ENCODE measurements around the gene DAAM2.

The DAAM2 gene

DNA sequence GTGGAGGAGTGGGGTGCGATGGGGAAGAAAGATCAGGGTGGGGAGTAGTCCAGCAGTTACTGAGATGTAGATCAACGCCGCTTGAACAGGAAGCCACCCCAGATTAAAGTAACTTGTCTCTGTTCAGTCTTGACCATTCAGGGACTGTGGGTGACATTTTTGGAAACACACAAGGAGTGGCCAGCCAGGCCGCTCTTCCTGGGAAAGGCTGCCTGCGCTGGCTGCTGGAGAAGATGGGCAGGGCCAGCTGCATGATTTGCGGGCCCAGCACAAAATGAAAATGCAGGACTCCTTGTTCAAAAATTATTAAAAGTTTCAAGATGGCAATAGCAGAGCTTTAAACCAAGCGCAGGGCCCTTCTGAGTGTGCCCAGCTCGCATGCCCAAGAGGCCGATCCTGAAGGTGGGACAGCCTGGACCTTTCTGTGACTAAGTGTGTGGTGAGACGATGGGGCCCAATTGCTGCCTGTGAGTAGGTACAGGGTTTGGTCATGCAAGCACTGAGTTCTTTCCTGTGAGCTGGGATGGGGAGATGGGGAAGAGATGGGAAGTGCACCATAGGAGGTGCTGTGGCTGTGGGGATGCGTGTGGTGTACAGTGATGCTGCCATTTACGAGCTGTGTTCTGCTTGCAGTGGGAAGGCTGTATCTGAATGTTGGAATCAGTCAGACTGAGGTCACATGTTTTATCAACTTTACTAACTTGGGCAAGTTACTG is 51.3 kb downstream of the DAAM2 start:
- DNase-seq (ENCODE audit: low read depth in 2 of 3, low spot score in 1 of 3): no peak

DNA sequence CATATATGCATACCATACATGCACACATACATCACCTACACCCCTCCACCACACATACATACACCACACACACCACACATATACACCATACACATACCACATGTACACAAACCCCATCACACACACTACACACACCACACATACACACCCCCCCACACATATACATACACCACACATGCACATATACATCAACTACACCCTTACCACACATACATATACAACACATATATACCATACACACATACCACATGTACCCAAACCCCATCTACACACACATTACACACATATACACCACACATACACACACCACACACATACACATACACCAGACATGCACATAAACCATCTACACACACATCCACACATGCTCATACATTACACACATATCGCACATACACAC is 52.7 kb downstream of the DAAM2 start:
- DNase-seq (ENCODE audit: low read depth in 2 of 3, low spot score in 1 of 3): no peak

DNA sequence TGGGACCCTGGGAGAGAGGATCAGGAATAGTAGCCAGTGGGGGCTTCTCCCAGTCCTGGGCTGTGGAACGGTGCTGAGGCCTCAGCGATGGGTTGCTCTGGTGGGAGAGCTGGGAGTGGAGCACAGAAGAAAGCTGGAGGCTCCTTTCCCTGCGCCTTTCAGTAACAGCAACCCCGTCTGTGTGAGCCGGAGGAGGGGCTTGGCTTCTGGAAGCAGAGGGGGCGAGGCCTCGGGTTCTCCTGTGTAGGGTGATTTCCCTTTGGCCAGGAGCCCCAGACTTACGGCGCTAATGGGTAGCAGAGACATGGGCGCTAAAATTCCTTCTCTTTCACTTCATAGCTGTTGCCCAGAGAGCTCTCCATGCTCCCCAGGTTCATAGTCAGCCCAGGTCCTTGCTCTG is 55.0 kb downstream of the DAAM2 start:
- DNase-seq (ENCODE audit: low read depth in 2 of 3, low spot score in 1 of 3): no peak

DNA sequence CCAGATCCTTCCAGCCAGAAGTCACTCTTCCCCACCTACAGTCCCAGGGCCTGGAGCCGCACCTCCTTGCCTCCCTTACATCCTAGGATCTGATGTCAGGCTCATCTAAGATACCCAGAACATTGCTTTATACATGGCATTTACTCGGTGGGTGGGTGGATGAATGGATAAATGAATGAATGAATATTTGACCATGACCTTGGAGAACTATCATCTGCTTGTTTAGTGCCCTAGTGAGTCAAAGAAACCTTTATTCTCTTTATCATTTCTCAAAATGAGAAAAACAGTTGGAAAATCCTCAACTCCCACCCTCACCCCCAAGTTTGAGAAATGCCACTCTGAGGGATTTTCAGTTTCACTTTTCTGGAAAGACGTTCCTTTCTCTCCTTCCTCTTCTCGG is 56.0 kb downstream of the DAAM2 start:
- DNase-seq (ENCODE audit: low read depth in 2 of 3, low spot score in 1 of 3): no peak

DNA sequence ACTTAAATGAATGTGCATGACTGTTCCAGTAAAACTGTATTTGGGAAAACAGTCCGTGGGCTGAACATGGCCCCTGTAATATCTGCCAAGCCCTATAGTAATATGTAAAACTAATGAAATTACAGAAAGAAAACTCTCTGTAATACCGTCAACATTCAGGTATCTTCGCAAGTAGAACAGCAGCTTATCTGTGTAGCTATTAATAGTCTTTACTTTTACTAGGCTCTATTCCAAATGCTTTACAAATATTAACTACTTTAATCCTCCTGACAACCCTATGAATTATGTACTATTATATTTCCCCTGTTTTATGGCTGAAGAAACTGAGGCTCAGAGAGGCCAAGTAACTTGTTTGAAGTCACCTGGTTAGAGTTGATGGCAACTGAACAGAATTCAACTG is 57.1 kb downstream of the DAAM2 start:
- no peak for DNase-seq (ENCODE audit: low read depth in 2 of 3, low spot score in 1 of 3)

DNA sequence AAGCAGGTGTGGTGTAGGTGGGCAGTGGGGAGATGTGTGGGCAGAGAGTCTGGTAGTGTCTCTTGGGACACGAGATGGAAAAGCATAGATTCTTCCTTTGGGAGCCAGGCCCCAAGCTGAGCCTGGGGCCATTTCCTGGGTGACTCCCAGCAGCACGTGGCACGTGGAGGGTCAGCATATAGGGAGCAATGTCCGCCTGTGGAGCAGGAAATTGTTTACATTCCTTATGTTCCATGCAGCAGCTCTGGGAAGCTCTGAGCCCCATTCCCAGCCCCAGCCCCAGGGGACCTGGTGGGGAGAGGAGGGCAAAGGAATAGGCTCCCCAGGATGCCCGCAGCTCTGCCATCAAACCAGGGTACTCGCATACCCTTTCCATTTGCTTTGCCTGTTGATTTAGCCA is 57.6 kb downstream of the DAAM2 start:
- DNase-seq (ENCODE audit: low read depth in 2 of 3, low spot score in 1 of 3): no peak

DNA sequence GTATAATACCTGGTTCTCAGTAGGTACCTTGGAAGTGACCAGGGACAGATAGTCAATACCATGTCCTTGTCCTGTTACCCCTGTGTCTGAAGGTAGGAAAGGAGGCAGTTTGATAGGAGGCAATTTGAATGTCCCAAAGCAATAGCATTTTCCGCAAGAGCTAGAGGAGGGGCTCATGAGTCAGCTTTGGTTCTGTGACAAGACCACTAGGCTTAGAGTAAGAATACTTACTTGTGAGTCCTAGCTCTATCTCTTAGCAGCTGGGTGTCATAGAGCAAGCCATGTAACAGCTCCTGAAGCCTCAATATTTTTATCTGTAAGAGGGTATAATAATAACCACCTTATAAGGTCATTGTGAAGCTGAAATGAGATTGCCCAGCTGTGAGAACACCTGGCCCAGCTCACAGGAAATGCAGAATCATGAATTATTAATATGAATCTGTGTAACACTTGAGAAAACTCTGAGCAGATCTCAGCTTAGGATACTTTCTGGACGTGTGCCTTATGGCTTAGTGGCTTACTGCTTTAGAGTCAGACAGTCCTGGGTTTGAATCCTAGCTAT is 58.6 kb downstream of the DAAM2 start:
- DNase-seq (ENCODE audit: low read depth in 2 of 3, low spot score in 1 of 3): no peak

DNA sequence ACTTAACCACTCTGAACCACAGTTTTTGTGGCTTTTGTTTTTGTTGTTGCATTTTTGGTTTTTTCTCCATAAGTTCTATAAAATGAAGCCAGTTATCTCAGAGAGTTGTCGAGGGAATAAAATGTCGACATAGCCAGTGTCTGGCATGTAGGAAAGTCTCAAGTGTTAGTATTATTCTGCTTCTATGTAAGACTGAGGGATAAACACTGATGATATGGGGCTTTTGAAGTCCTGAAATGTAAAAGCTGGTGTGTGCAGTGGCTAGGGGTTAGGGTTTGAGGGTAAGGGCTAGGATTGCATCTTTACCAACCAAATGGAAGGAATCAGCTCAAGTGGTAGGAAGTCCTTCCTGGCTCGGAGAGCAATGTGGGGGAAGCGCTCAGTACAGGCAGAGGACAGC is 59.2 kb downstream of the DAAM2 start:
- DNase-seq (ENCODE audit: low read depth in 2 of 3, low spot score in 1 of 3): no peak

DNA sequence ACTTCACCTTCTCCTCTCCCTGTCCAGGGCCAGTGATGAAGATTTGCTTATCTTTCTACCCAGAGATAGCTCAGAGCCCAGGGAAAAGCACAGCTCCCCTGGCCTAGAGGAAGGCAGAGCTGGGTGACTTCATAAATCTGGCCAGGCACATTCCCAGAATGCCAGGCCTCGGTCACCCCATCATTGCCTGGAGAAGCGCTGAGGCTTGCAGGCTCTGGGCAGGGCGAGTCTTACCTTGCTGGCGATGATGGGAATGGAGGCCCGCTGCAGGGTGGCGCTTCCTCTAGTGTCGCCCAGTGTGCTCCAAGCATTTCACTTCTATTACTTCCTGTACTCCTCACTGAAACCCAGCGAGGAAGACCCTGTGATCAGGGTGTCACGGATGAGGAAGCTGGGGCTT is 60.1 kb downstream of the DAAM2 start:
- DNase-seq (ENCODE audit: low read depth in 2 of 3, low spot score in 1 of 3): no peak

DNA sequence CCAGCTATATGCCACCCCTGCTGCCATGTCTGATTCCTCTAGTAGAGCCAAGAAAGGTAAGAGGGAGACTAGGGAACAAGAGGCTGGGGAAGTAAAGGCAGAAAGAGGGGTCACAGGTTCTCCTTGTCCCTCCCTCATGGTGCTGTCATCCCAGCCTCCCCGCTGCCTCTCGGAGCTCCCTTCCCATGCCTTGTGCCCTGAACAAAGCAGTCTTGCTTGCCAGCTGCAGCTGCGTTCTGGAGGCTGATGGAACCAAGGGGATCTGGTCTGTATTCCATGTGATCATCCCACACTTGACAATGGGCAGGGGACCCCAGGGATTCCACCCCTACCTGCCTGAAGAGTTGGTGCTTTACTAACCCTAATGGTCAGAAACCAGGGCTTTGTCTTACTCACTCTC is 61.4 kb downstream of the DAAM2 start:
- DNase-seq (ENCODE audit: low read depth in 2 of 3, low spot score in 1 of 3): no peak

DNA sequence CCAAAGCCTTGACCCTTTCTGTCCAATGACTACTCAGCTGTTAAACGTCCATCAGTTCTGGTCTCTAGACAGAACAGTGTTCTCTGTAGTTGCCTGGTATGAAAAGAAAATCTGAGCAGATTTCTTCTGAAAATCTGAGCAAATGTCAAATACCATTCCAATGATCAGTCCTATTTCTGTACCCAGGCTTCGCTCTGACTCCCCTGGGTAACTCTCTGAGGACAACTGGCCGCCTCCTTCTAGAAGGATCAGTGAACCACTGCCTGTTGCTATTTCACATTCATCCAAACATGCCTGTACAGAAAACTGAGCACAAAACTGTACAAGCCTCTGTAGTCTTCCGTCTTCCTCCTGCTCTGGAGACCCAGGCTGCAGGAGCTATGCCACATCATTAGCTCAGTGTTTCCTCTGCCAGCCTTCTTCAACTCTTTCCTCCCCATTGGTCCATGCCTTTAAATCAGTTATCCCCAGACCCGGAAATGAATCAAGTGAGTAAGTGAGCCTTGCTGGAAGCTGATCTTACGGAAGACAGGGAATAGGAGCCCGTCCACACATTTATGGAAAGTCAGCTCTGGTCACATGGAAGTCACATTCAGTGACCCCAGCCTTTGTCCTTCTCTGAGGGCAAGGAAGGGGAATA is 63.3 kb downstream of the DAAM2 start:
- no peak for DNase-seq (ENCODE audit: low read depth in 2 of 3, low spot score in 1 of 3)

DNA sequence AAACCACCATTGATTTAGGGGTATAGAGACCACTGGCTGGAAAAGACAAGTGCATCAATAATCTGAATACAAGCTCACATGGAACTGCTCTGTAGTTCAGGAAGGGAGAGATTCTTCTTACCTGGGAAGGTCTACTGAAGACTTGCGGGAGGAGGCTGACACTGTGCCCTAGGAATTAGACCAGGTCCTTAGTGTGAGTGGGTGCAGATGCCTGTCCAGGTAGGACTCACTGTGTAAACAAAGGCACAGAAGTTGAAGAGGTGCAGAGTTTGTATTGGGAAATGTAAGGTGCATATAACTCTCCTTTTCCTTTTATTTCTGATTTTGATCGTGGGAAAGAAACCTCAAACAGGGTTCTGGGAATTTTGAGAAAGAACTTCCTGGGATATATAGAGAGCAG is 66.8 kb downstream of the DAAM2 start:
- no peak for DNase-seq (ENCODE audit: low read depth in 2 of 3, low spot score in 1 of 3)

DNA sequence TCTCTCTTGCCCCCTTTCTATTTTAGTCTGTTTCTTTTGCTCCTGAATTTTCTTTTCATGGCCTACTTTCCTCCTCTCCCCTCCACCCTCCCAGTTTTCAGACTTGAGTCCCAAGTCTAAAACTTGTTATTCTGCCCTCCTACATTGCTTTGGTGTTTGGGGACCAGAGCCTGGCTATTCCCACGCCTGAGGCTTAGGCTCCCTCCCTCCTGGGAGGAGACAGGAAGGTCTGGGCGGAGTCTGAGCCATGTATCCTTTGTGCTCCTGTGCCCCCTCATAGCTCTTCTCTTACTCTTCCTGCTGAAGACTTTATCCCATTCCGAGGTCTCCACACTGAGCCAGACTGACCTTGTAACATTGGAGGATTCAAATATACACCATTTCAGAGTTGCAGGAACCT is 69.5 kb downstream of the DAAM2 start:
- no peak for DNase-seq (ENCODE audit: low read depth in 2 of 3, low spot score in 1 of 3)

DNA sequence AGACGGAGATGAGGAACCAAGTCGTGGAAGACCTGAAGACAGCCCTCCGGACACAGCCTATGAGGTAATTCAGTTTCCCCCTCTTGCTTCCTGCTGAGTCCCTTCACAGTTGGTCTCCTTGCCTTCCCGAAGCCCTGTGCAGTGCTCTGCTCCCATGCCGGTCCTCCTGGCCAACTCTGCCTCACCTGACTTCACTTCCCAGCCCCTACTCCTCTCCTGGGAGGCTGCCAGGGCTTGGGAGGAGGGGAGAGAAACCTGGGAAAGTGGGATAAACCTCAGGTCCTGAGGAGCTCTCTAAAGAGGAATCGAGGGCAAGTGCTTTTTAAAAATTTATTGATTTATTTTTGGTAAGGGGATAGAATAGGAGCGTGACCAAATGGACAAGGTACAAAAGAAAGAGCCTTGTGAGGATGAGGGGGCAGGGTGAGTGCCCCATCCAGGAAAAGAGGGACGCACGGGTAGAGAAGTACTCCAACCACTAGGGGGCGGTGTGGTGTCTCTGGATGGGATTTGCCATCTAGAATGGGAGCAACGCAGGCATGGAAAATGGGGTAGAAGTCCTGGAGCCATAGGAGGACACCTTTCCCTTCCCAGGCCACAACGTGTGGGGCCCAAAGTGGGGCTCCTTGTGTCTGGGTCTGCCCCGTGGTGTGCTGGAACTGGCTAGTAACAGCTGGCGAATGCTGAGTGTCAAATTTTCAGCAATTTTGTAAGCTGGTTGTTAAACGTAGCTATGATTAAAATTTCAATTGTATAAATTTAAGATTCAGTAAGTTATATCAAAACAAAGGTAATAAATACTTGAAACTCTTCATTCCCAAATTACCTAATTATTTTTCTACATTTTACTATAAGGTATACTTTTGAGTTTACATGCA is 73.1 kb downstream of the DAAM2 start:
- peak; percentile 37 to 68 (median 51) for DNase-seq (ENCODE audit: low read depth in 2 of 3, low spot score in 1 of 3)

DNA sequence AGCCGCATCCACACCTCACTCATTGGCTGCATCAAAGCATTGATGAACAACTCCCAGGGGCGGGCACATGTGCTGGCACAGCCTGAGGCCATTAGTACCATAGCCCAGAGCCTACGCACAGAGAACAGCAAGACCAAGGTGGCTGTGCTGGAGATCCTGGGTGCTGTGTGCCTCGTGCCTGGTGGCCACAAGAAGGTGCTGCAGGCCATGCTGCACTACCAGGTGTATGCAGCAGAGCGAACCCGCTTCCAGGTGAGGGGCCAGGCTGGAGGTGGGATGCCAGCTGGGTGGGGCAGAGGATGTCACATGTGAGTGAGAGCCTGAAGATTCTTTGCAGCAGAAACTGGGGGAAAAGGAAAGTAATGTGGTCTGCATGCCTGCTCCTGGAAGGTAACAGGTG is 75.4 kb downstream of the DAAM2 start:
- DNase-seq (ENCODE audit: low read depth in 2 of 3, low spot score in 1 of 3): no peak

DNA sequence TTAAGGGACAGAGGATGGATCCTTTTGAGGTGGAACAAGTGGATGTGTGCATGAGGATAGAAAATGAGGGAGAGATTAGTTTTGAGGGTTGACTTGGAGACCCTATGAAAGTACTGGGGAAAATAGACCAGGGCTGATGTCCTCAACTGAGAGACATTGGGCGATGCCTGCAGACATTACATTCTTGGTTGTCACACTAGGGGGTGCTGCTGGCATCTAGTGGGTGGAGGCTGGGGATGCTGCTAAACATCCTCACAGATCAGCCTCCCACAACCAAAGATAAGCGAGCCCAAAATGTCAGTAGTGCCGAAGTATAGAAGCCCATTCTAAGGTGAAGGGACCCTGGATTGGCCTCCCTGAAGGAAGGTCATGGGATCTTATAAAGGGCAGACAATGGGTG is 78.8 kb downstream of the DAAM2 start:
- DNase-seq (ENCODE audit: low read depth in 2 of 3, low spot score in 1 of 3): no peak

DNA sequence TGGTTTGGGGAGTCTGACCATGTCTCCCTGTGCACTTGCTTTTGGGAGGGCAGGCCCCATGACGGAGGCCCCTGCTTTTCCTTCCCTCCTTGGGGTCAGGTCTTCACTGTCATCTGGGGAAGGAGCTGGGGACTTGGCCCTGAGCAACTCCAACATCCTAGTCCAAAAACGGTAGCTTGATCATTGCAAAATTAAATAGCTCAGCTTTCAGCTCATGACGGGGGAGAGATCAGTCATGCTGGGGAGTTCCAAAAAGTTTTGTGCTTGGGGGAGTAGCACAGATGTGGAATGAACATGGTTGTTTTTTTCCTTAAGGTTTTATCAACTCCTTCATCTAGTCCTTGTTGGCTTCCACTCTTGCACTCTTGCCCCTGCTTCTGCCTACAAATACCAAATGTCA is 81.3 kb downstream of the DAAM2 start:
- no peak for DNase-seq (ENCODE audit: low read depth in 2 of 3, low spot score in 1 of 3)

DNA sequence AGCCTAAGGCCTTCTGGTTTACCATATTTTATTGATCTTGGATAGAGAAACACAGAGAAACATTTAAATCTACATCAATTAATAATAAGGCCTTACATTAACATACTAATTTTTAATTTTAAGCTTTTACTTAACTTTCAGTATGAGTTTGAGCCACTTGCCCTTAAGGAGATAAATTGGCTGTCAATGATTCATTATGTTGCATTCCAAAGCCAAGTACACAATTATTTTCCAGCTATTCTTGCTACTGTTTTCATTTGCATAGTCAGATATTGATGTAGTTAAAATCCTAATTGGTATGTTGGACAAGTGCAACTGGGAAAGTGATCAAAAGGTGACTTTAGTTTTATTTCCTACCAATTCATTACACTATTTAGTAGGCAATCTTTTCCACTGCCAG is 83.9 kb downstream of the DAAM2 start:
- no peak for DNase-seq (ENCODE audit: low read depth in 2 of 3, low spot score in 1 of 3)

DNA sequence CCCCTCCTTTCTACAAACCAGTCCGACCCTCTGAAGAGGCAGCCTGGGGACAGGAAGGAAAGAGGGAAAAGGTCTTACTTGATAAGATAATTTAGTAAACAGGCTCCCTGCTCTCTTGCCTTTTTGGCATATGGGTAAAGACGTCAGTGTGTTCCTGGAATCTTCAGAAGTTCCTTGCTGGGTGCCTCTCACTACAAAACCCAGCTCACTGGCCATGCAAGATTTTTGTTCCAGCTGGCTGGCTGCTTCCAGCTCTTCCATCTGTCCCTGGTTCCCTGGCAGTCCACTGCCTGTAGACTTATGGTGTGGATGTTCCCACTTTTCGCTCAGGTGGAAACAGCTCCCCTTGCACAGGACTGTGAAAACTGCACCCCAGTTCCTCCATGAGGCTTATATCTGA is 84.7 kb downstream of the DAAM2 start:
- DNase-seq (ENCODE audit: low read depth in 2 of 3, low spot score in 1 of 3): no peak

DNA sequence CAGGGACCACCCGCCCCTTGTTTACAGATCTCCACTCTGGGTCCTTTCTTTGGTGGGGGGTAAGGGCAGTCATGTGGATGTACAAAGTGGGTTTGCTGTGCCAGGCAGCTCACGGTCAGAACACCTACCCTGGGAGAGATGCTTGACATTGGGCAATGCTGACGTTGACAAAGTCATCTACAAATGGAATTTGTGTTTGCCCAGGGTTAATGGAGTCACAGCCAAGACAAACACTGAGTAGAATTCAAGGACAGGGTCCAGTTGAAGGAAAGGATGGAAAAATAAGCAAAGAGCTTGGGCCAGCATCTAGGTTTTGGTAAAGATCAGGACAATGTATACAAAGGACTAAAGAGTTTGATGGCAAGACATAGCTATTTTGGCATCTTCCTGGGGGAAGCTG is 87.4 kb downstream of the DAAM2 start:
- DNase-seq (ENCODE audit: low read depth in 2 of 3, low spot score in 1 of 3): no peak

DNA sequence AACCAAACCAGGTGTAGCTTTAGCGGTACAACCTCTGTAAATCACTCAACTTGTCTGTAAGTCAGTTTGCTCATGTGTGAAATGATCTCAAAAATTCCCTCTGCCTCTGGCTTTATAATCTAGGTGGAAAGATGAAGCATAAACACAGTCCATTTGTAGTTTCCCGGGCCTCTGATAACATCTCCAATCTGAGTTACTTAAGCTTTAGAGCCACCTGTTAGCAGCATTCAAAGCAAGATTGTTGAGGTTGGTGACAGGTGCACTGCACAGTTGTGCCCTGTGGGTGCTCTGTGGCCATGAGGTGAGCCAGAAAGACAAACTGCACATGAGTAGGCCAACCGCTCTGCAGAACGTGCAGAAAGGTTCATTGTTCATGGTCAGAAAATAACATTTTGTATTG is 88.4 kb downstream of the DAAM2 start:
- DNase-seq (ENCODE audit: low read depth in 2 of 3, low spot score in 1 of 3): no peak
